Lower leg skin (tissue), 3 donors: ENCODE results near the gene RHOC.

ENCODE experiments used
- POLR2A ChIP-seq, 2 donors: fragments of 450-650 bp; IDR thresholded peaks; one replicate each; pipeline ENCODE4 v1.6.1; 2016 to 2017; ENCODE audit warnings: antibody characterized with exemption in 2 of 2, mild to moderate bottlenecking in 1 of 2, moderate library complexity in 1 of 2
- TF ChIP-seq, protein P1 (sequence below), 3 donors: fragments of 450-650 bp; IDR thresholded peaks; one replicate each; pipeline ENCODE4 v1.5.1; 2016; ENCODE audit warnings: antibody characterized with exemption in 3 of 3, mild to moderate bottlenecking in 3 of 3, moderate library complexity in 2 of 3

GRCh38 chr1:112713466-112714312, 6.8 kb upstream of the RHOC start:
- TF ChIP-seq, protein P1, sequence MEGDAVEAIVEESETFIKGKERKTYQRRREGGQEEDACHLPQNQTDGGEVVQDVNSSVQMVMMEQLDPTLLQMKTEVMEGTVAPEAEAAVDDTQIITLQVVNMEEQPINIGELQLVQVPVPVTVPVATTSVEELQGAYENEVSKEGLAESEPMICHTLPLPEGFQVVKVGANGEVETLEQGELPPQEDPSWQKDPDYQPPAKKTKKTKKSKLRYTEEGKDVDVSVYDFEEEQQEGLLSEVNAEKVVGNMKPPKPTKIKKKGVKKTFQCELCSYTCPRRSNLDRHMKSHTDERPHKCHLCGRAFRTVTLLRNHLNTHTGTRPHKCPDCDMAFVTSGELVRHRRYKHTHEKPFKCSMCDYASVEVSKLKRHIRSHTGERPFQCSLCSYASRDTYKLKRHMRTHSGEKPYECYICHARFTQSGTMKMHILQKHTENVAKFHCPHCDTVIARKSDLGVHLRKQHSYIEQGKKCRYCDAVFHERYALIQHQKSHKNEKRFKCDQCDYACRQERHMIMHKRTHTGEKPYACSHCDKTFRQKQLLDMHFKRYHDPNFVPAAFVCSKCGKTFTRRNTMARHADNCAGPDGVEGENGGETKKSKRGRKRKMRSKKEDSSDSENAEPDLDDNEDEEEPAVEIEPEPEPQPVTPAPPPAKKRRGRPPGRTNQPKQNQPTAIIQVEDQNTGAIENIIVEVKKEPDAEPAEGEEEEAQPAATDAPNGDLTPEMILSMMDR (IDR thresholded peaks at IDR 0.05), result no peak
- no peak for TF ChIP-seq POLR2A (IDR thresholded peaks at IDR 0.05)
